ENCODE data around the gene GREB1. TPM values are rescaled to one million over a fixed set of nuclear protein-coding genes. Genes with fewer than 3 reads are reported as not detected.

The GREB1 gene
- total and polyA plus RNA-seq, 2 of the 13 experiments (the other 11 are each of a cell fraction or from before 2014, with no cell fraction given), result 31.3 to 61.2 TPM

- TF ChIP-seq ZBTB40 (IDR thresholded peaks at IDR 0.05) (no peak), ZBTB40 (CRISPR knock-in tag; IDR thresholded peaks at IDR 0.05) (no peak), ZNF629 (CRISPR knock-in tag; conservative IDR thresholded peaks at IDR 0.05) (0 out of 2 replicates have a peak, but pooled peaks have one; percentile 23), ZNF121 (CRISPR knock-in tag; IDR thresholded peaks at IDR 0.05) (peak; percentile 34; the same call in 1 of the 2 replicates), SOX6 (IDR thresholded peaks at IDR 0.05) (no peak), SOX6 (CRISPR knock-in tag; IDR thresholded peaks at IDR 0.05) (peak; percentile 93), SP4 (CRISPR knock-in tag; IDR thresholded peaks at IDR 0.05) (no peak), ETV5 (CRISPR knock-in tag; IDR thresholded peaks at IDR 0.05; ENCODE audit: borderline replicate concordance) (peak; percentile 81), SETDB1 (CRISPR knock-in tag; IDR thresholded peaks at IDR 0.05; ENCODE audit: borderline replicate concordance) (no peak), SP2 (CRISPR knock-in tag; IDR thresholded peaks at IDR 0.05) (no peak), ZFP62 (CRISPR knock-in tag; IDR thresholded peaks at IDR 0.05) (no peak), CHD4 (IDR thresholded peaks at IDR 0.05; ENCODE audit: borderline replicate concordance, low read length) (no peak), ZNF841 (CRISPR knock-in tag; IDR thresholded peaks at IDR 0.05; ENCODE audit: borderline replicate concordance) (no peak), YY1 (IDR thresholded peaks at IDR 0.05; ENCODE audit: insufficient read depth, insufficient replicate concordance, low read depth, low read length) (peak; percentile 49), ZNF782 (CRISPR knock-in tag; IDR thresholded peaks at IDR 0.05; ENCODE audit: borderline replicate concordance) (no peak; the same call in 1 of the 2 replicates), HDAC1 (CRISPR knock-in tag; IDR thresholded peaks at IDR 0.05) (peak; percentile 85), ZNF275 (CRISPR knock-in tag; IDR thresholded peaks at IDR 0.05; ENCODE audit: borderline replicate concordance) (no peak)
- TF ChIP-seq, protein P1, sequence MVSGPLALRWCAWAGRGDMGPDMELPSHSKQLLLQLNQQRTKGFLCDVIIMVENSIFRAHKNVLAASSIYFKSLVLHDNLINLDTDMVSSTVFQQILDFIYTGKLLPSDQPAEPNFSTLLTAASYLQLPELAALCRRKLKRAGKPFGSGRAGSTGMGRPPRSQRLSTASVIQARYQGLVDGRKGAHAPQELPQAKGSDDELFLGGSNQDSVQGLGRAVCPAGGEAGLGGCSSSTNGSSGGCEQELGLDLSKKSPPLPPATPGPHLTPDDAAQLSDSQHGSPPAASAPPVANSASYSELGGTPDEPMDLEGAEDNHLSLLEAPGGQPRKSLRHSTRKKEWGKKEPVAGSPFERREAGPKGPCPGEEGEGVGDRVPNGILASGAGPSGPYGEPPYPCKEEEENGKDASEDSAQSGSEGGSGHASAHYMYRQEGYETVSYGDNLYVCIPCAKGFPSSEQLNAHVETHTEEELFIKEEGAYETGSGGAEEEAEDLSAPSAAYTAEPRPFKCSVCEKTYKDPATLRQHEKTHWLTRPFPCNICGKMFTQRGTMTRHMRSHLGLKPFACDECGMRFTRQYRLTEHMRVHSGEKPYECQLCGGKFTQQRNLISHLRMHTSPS (CRISPR knock-in tag; IDR thresholded peaks at IDR 0.05; ENCODE audit: low read depth), result peak; percentile 50; the same call in 1 of the 2 replicates
These were observed at the start of gene GREB1 (continued) for GRCh38 chr2:11533278-11534070.

Data from HepG2 (cell line).